ENCODE data around the gene VPREB3. TPM values are rescaled to one million over a fixed set of nuclear protein-coding genes. Genes with fewer than 3 reads are reported as not detected.
A peak's percentile ranks its signal among the peaks of the same experiment; 100 is the strongest.

The VPREB3 gene
- total RNA-seq, 2 donors from 2014 or later, result 0.90 to 1.7 TPM

- no peaks in the 10 kb centered on the region for H3K36me3 Mint-ChIP-seq (ENCODE audit: insufficient read depth in 2 of 2)
- DNase-seq (no peak), ATAC-seq (replicated peaks in 1 of 2) (no peak)
- peaks cover 38% of the 10 kb centered on the region for H3K4me1 Mint-ChIP-seq (ENCODE audit: low read depth)
- no peaks in the 10 kb centered on the region for H3K27me3 Mint-ChIP-seq (ENCODE audit: low read depth)
- H3K9me3 Mint-ChIP-seq, result no peaks in the 10 kb centered on the region
- peak overlapping the region; percentile 56 for H3K27ac Mint-ChIP-seq
- H3K4me3 Mint-ChIP-seq, result peak overlapping the region; percentile 88 to 90
Measured at GRCh38 chr22:23787910-23788309, 33.7 kb upstream of the VPREB3 start.

GRCh38 chr22:23787600-23787896, 33.3 kb upstream of the VPREB3 start:
- H3K36me3 Mint-ChIP-seq (ENCODE audit: insufficient read depth in 2 of 2), result no peaks in the 10 kb centered on the region
- H3K9me3 Mint-ChIP-seq, result no peaks in the 10 kb centered on the region
- ATAC-seq (replicated peaks in 1 of 2), result peak; percentile 27 to 30
- no peaks in the 10 kb centered on the region for H3K27me3 Mint-ChIP-seq (ENCODE audit: low read depth)
- H3K4me3 Mint-ChIP-seq, result peak overlapping the region; percentile 88 to 90
- H3K4me1 Mint-ChIP-seq (ENCODE audit: low read depth), result peaks cover 38% of the 10 kb centered on the region
- DNase-seq, result no peak
- peak overlapping the region; percentile 56 for H3K27ac Mint-ChIP-seq

GRCh38 chr22:23786752-23787599, 32.8 kb upstream of the VPREB3 start, which contains the start of gene SMARCB1:
Gene SMARCB1, plus strand, starts transcription at chr22:23786966. Its CDS starts 204 bp downstream, at chr22:23787170.
- H3K27ac Mint-ChIP-seq, result peak within 1 kb of the TSS; percentile 95
- peak; percentile 88 to 91 for DNase-seq
- peak; percentile 85 to 88 for ATAC-seq (replicated peaks in 1 of 2)
- H3K4me1 Mint-ChIP-seq (ENCODE audit: low read depth), result peaks cover 38% of the 10 kb centered on the region
- H3K27me3 Mint-ChIP-seq (ENCODE audit: low read depth), result no peaks in the 10 kb centered on the region
- peak within 1 kb of the TSS; percentile 88 to 90 for H3K4me3 Mint-ChIP-seq
- H3K9me3 Mint-ChIP-seq, result no peaks in the 10 kb centered on the region
- no peaks in the 10 kb centered on the region for H3K36me3 Mint-ChIP-seq (ENCODE audit: insufficient read depth in 2 of 2)

- no peaks in the 10 kb centered on the region for H3K27me3 Mint-ChIP-seq (ENCODE audit: low read depth)
- no peak for DNase-seq
- no peaks in the 10 kb centered on the region for H3K36me3 Mint-ChIP-seq (ENCODE audit: insufficient read depth in 2 of 2)
- peak overlapping the region; percentile 95 for H3K27ac Mint-ChIP-seq
- peaks cover 38% of the 10 kb centered on the region for H3K4me1 Mint-ChIP-seq (ENCODE audit: low read depth)
- no peaks in the 10 kb centered on the region for H3K9me3 Mint-ChIP-seq
- peak overlapping the region; percentile 88 to 90 for H3K4me3 Mint-ChIP-seq
- ATAC-seq (replicated peaks in 1 of 2), result peak; percentile 2 to 6
Measured at GRCh38 chr22:23786261-23786710, 32.1 kb upstream of the VPREB3 start.

GRCh38 chr22:23784215-23784732, 30.0 kb upstream of the VPREB3 start:
- peaks cover 31% of the 10 kb centered on the region for H3K4me1 Mint-ChIP-seq (ENCODE audit: low read depth)
- no peaks in the 10 kb centered on the region for H3K27me3 Mint-ChIP-seq (ENCODE audit: low read depth)
- no peaks in the 10 kb centered on the region for H3K9me3 Mint-ChIP-seq
- ATAC-seq (replicated peaks in 1 of 2) (no peak), DNase-seq (no peak)
- no peak overlapping the region for H3K27ac Mint-ChIP-seq
- no peak overlapping the region for H3K4me3 Mint-ChIP-seq
- H3K36me3 Mint-ChIP-seq (ENCODE audit: insufficient read depth in 2 of 2), result no peaks in the 10 kb centered on the region

- peaks cover 23% of the 10 kb centered on the region for H3K4me1 Mint-ChIP-seq (ENCODE audit: low read depth)
- no peak for DNase-seq
- no peaks in the 10 kb centered on the region for H3K27me3 Mint-ChIP-seq (ENCODE audit: low read depth)
- H3K9me3 Mint-ChIP-seq, result no peaks in the 10 kb centered on the region
- H3K36me3 Mint-ChIP-seq (ENCODE audit: insufficient read depth in 2 of 2), result no peaks in the 10 kb centered on the region
- H3K27ac Mint-ChIP-seq, result no peak overlapping the region
- no peak for ATAC-seq (replicated peaks in 1 of 2)
- no peak overlapping the region for H3K4me3 Mint-ChIP-seq
Measured at GRCh38 chr22:23783265-23784150, 29.3 kb upstream of the VPREB3 start.

- no peak for ATAC-seq (replicated peaks in 1 of 2)
- H3K4me3 Mint-ChIP-seq, result no peak overlapping the region
- no peak for DNase-seq
- no peaks in the 10 kb centered on the region for H3K27me3 Mint-ChIP-seq (ENCODE audit: low read depth)
- peaks cover 15% of the 10 kb centered on the region for H3K4me1 Mint-ChIP-seq (ENCODE audit: low read depth)
- no peaks in the 10 kb centered on the region for H3K9me3 Mint-ChIP-seq
- no peaks in the 10 kb centered on the region for H3K36me3 Mint-ChIP-seq (ENCODE audit: insufficient read depth in 2 of 2)
- H3K27ac Mint-ChIP-seq, result no peak overlapping the region
Measured at GRCh38 chr22:23782703-23783102, 28.5 kb upstream of the VPREB3 start.

- Mint-ChIP-seq H3K4me3 (no peak overlapping the region), H3K27me3 (ENCODE audit: low read depth) (no peaks in the 10 kb centered on the region), H3K9me3 (no peaks in the 10 kb centered on the region), H3K27ac (no peak overlapping the region), H3K4me1 (ENCODE audit: low read depth) (peaks cover 13% of the 10 kb centered on the region), H3K36me3 (ENCODE audit: insufficient read depth in 2 of 2) (no peaks in the 10 kb centered on the region)
- ATAC-seq (replicated peaks in 1 of 2) (no peak), DNase-seq (no peak)
Measured at GRCh38 chr22:23782252-23782651, 28.0 kb upstream of the VPREB3 start.

- no peaks in the 10 kb centered on the region for H3K27me3 Mint-ChIP-seq (ENCODE audit: low read depth)
- H3K4me1 Mint-ChIP-seq (ENCODE audit: low read depth), result peaks cover 12% of the 10 kb centered on the region
- no peak overlapping the region for H3K4me3 Mint-ChIP-seq
- no peaks in the 10 kb centered on the region for H3K9me3 Mint-ChIP-seq
- H3K36me3 Mint-ChIP-seq (ENCODE audit: insufficient read depth in 2 of 2), result no peaks in the 10 kb centered on the region
- DNase-seq, result no peak
- no peak overlapping the region for H3K27ac Mint-ChIP-seq
- no peak for ATAC-seq (replicated peaks in 1 of 2)
Measured at GRCh38 chr22:23781511-23782183, 27.4 kb upstream of the VPREB3 start.

- DNase-seq, result no peak
- Mint-ChIP-seq H3K27ac (no peak overlapping the region), H3K9me3 (no peaks in the 10 kb centered on the region), H3K36me3 (ENCODE audit: insufficient read depth in 2 of 2) (no peaks in the 10 kb centered on the region), H3K4me1 (ENCODE audit: low read depth) (peaks cover 7% of the 10 kb centered on the region), H3K4me3 (no peak overlapping the region), H3K27me3 (ENCODE audit: low read depth) (no peaks in the 10 kb centered on the region)
- ATAC-seq (replicated peaks in 1 of 2), result no peak
Measured at GRCh38 chr22:23781065-23781464, 26.8 kb upstream of the VPREB3 start.

GRCh38 chr22:23780146-23780748, 26.0 kb upstream of the VPREB3 start:
- DNase-seq (no peak), ATAC-seq (replicated peaks in 1 of 2) (no peak)
- no peaks in the 10 kb centered on the region for H3K36me3 Mint-ChIP-seq (ENCODE audit: insufficient read depth in 2 of 2)
- no peaks in the 10 kb centered on the region for H3K9me3 Mint-ChIP-seq
- no peak overlapping the region for H3K27ac Mint-ChIP-seq
- H3K4me1 Mint-ChIP-seq (ENCODE audit: low read depth), result peaks cover 7% of the 10 kb centered on the region
- no peak overlapping the region for H3K4me3 Mint-ChIP-seq
- H3K27me3 Mint-ChIP-seq (ENCODE audit: low read depth), result no peaks in the 10 kb centered on the region

- DNase-seq, result no peak
- Mint-ChIP-seq H3K4me3 (no peak overlapping the region), H3K36me3 (ENCODE audit: insufficient read depth in 2 of 2) (no peaks in the 10 kb centered on the region), H3K9me3 (no peaks in the 10 kb centered on the region), H3K27ac (no peak overlapping the region), H3K27me3 (ENCODE audit: low read depth) (no peaks in the 10 kb centered on the region), H3K4me1 (ENCODE audit: low read depth) (peaks cover 7% of the 10 kb centered on the region)
- no peak for ATAC-seq (replicated peaks in 1 of 2)
Measured at GRCh38 chr22:23779731-23780130, 25.5 kb upstream of the VPREB3 start.
